Hindlimb muscle (tissue), 1 donor: ENCODE results near the gene SCO1. TPM values are rescaled to one million over a fixed set of nuclear protein-coding genes. Genes with fewer than 3 reads are reported as not detected.
"Not testable (repeated sequence)": the region's sequence is repeated elsewhere in the genome, so short reads cannot be mapped to it uniquely, and the experiment has no call there.

ENCODE experiments used
- DNase-seq: peaks from one replicate; pipeline ENCODE4 v3.0.0-alpha.2; 2013
- polyA plus RNA-seq: library from polyadenylated mRNA; unstranded; fragments of 120-200 nt; gene quantifications from one replicate; pipeline ENCODE4 v1.2.1, GENCODE V29; 2013; ENCODE audit not compliant: insufficient read length

The SCO1 gene
- polyA plus RNA-seq, 1 donor: 26.0 TPM

DNA sequence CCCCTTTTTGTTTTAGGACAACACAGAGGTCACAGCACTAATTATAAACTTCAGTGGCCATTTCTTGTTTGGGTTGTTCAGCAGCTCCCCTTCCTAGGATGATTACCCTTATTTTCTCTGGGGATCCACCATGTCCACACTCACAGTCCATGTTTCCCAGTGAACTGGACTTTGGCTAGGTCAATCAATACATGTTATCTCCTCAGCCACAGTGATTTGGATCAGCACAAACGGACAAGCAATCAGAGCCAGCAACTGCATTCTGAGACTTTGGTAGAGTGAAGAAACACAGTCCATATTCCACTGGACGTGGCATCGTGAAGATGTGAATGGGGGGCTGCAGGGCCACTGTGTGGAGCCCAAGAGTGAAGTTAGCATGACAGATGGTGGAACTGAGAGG, 27.9 kb upstream of the SCO1 start:
- no peak for DNase-seq

- DNase-seq: no peak
Measured at GRCh38 chr17:10724546-10725195, 27.3 kb upstream of the SCO1 start.

GRCh38 chr17:10718547-10718946, 21.2 kb upstream of the SCO1 start:
- DNase-seq: no peak

DNA sequence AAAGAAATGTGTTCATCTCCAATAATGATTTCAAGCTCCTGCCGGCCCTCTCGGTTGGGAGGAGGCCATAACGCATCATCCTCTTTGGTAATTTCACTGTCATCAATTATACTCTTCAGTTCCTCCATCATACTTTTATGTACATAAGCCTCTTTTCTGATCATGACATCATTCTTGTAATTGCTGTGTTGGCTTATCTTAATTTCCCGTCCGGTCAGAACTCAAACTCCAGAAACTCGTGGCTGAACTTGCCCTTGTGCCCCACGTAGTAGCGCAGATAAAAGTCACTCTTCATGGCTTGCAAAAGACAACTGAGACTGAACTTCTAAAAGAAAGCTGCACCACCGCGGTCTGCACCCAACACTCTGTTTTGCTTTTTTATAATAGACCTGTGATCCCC, 18.9 kb upstream of the SCO1 start:
- no peak for DNase-seq

GRCh38 chr17:10713318-10713717, 16.0 kb upstream of the SCO1 start:
- DNase-seq: no peak

DNA sequence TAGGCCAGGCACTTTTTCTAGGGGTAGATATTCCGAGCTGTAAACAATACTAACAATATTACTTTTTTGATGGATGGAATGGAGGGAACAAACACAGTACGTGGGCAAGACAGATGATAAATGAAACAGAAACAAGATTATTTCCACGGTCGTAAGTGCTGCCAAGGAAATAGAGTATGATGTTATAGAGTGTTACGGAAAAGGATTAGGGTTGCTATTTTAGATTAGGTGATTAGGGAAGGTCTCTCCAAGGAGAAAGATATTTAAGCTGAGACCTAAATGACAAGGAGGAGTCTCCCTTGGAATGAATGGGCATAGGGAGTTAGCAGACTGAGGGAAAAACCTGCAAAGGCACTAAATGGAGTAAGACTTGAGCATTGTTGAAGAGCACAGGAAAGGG, 8.4 kb upstream of the SCO1 start:
- DNase-seq: no peak

DNA sequence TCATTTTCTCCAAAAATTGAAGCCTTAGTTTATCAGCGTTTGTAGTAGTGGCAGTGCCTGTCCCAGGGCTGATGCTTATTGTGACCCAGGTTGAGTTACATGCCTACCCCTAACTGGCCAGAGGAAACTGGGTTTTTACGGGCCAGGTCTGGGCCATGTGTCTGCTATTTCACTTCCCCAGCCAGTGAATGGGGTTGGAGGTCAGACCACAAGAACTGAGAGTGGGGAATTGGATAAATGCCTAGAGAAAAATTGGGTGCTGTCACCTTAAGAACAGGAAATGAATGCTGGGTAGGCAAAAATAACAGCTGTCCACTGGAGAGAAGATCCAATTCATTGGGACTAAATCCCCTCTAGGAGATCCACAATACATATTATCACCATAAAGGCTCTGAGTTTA, 5.2 kb upstream of the SCO1 start:
- no peak for DNase-seq

GRCh38 chr17:10699856-10700255, 2.5 kb upstream of the SCO1 start:
- no peak for DNase-seq

GRCh38 chr17:10698096-10698818, 924 bp upstream of the SCO1 start:
- DNase-seq: no peak

GRCh38 chr17:10695875-10696407, 1.4 kb downstream of the SCO1 start:
- not testable (repeated sequence) for DNase-seq

GRCh38 chr17:10687499-10687898, 9.8 kb downstream of the SCO1 start:
- no peak for DNase-seq

DNA sequence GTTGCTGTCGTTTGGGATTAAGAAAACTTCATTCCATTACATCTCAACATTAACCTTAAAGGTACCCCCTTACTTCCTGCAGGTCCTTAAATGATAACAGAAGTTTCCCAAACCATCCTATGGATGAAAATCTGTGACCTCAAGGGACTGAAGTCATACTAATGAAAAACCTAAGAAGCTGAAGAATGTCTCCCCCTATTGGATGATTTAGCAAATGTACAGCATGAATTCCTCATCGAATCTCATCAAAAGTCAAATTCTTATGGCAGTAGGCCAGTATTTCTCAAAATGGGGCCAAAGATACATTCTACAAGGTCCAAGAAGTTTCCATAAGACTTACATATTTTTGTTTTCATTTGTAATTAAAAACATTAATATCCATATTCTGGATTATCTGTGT, 13.5 kb downstream of the SCO1 start:
- no peak for DNase-seq

DNA sequence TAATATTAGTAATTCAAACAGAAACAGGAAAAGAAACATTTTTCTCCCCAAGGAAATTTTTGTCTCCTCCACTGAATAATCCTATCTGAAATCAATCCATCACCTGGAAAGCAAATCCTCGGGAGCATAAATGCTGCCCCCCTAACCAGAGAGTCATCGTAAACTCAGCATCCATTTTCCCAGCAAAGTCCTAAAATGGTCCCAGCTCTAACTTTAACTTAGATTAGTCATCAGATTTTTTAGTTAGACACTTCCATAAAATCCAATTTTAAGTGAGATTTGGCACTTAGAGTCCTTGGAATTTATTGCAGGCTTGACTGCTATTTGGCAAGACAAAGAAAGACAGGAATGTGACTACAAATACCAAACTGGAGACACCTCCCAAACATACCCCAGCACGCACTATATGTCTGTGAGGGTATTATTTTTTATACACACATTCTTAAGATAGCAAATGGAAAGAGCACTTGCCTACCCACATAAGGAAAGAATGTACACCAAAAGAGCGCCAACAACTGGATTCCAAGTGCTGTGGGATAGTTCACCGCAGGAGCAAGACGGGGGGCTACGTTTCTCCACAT, 15.4 kb downstream of the SCO1 start:
- DNase-seq: no peak

DNA sequence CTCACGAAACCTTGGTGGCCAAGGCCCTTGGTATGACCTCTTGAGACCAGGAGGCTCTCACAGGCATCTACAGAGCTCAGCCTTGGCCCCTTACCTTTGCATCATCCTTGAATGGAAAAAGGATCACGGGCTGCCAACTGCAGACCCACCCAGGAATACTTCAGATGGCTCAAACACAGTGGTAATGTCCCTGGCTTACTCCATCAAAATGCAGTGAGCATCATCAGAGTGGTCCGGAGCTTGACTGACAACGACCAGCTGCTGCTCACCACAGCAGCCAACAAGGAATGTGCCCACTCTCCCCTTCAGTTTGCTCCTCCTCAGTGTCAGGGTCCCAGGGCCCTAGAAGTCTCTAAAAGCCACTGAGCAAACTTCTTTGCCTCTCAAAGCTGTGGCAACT, 22.6 kb downstream of the SCO1 start:
- no peak for DNase-seq

DNA sequence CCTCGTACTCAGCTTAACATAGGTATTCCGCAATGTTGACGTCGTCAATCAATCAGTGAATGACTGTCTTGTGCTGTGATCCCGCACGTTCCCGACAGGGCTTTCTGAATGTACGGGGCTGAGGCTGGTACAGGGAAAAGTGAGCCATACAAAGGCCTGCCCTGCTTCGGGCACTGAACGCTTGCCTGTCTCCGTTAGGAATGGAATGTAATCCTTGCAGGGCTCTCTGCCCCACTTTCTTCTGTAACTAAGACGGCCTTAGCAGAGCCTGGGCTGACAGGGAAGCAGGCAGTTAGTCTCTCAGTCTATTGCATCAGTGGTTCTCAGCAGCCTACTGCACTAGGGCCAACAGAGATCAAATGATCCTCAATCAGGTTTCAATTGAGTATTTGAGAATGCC, 24.0 kb downstream of the SCO1 start:
- no peak for DNase-seq

DNA sequence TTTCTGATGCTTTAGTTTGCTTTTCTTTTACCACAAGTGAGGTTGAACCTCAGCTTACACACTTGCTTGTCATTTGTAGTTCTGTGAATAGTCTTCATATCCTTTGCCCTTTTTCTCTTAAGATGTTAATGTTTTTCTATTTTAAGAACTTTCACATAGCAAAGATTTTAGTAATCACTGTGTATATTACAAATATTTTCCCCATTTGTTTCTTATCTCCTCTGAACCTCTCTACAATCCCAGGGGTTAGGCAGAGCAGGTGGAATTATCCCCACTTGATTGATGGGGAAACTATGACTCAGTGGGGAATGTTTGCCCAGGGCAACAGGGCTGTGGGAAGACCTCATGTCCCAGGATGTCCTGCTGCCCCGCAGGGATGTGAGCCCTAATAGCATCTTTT, 28.6 kb downstream of the SCO1 start:
- no peak for DNase-seq

- no peak for DNase-seq
Measured at GRCh38 chr17:10666906-10667305, 30.4 kb downstream of the SCO1 start.

- no peak for DNase-seq
Measured at GRCh38 chr17:10664571-10664970, 32.8 kb downstream of the SCO1 start.

- no peak for DNase-seq
Measured at GRCh38 chr17:10663231-10663630, 34.1 kb downstream of the SCO1 start.

- DNase-seq: peak; percentile 10
Measured at GRCh38 chr17:10661437-10661836, 35.9 kb downstream of the SCO1 start.

DNA sequence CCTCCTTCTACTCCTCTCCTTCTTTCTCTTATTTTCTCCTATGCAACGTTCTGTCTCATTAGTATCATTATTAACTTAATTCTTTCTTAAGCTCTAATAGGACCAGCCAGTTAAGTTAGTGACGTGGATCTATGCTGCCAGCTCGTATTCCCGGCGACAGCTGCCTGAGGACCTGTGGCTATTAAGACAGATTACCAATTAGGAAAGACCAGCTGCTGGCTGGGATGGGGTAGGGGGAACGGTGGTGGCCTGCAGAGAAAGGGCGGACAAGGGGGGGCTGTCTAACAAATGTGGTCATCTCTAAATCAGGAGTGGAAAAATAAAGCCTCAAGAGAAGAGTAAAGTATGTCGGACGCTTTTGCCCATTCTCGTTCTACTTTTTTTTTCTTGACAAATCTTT, 39.5 kb downstream of the SCO1 start:
- no peak for DNase-seq

GRCh38 chr17:10657148-10657547, 40.2 kb downstream of the SCO1 start, which contains the start of gene MYH3:
TSS of gene MYH3 (minus strand) at chr17:10657309. CDS start at chr17:10655064, 2,245 bp downstream.
- DNase-seq: no peak

- no peak for DNase-seq
Measured at GRCh38 chr17:10653987-10654386, 43.3 kb downstream of the SCO1 start.
